ENCODE measurements around the gene TBCB.

GRCh38 chr19:36140304-36141038 lies 25.2 kb downstream of the TBCB start:
- no peak for TF ChIP-seq POLR2A (IDR thresholded peaks at IDR 0.05)
- TF ChIP-seq, protein P1, sequence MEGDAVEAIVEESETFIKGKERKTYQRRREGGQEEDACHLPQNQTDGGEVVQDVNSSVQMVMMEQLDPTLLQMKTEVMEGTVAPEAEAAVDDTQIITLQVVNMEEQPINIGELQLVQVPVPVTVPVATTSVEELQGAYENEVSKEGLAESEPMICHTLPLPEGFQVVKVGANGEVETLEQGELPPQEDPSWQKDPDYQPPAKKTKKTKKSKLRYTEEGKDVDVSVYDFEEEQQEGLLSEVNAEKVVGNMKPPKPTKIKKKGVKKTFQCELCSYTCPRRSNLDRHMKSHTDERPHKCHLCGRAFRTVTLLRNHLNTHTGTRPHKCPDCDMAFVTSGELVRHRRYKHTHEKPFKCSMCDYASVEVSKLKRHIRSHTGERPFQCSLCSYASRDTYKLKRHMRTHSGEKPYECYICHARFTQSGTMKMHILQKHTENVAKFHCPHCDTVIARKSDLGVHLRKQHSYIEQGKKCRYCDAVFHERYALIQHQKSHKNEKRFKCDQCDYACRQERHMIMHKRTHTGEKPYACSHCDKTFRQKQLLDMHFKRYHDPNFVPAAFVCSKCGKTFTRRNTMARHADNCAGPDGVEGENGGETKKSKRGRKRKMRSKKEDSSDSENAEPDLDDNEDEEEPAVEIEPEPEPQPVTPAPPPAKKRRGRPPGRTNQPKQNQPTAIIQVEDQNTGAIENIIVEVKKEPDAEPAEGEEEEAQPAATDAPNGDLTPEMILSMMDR (IDR thresholded peaks at IDR 0.05): no peak
